SK-MEL-5 (cell line): ENCODE results near the gene SLC27A3. TPM values are rescaled to one million over a fixed set of nuclear protein-coding genes. Genes with fewer than 3 reads are reported as not detected.
"Not testable (repeated sequence)": the region's sequence is repeated elsewhere in the genome, so short reads cannot be mapped to it uniquely, and the experiment has no call there.

Experiments
- DNase-seq: peaks from one replicate; pipeline ENCODE4 v3.0.0-alpha.2; 2016; ENCODE audit warnings: low read depth, low spot score
- in situ Hi-C: cut with HindIII; loops from 2 replicates; pipeline ENCODE4 v1.10.0; 2016; ENCODE audit warnings: low sequenced_read_pairs, high pct_unique_total_duplicates, low pct_unique_long_range_greater_than_20kb
- total RNA-seq: library from RNA; depleted of rRNA; stranded (reverse); fragments of >200 nt; shearing (Covaris generic); gene quantifications from 2 replicates; pipeline ENCODE4 v1.2.3, GENCODE V29; 2014

SLC27A3 gene
- total RNA-seq, 1 experiment from 2014 or later: 174 TPM

GRCh38 chr1:153752072-153752471 lies 23.1 kb upstream of the SLC27A3 start:
- in situ Hi-C loops: no loop called here
- DNase-seq: no peak

GRCh38 chr1:153752571-153753195 lies 22.5 kb upstream of the SLC27A3 start:
- in situ Hi-C loops: no loop called here
- no peak for DNase-seq

- in situ Hi-C loops: no loop called here
Measured at GRCh38 chr1:153754266-153754665, 20.9 kb upstream of the SLC27A3 start.

GRCh38 chr1:153760440-153760839 lies 14.8 kb upstream of the SLC27A3 start:
- in situ Hi-C loops: no loop called here
- no peak for DNase-seq

More at GRCh38 chr1:153754266-153754665, 20.9 kb upstream of the SLC27A3 start:
- DNase-seq: no peak

GRCh38 chr1:153763365-153764225 lies 11.6 kb upstream of the SLC27A3 start:
- in situ Hi-C loops: no loop called here
- peak; percentile 97 for DNase-seq

GRCh38 chr1:153764310-153764709 lies 10.9 kb upstream of the SLC27A3 start:
- DNase-seq: no peak
- in situ Hi-C loops: no loop called here

GRCh38 chr1:153766663-153767062 lies 8.5 kb upstream of the SLC27A3 start:
- DNase-seq, in situ Hi-C loops: not testable (repeated sequence)

- in situ Hi-C loops: no loop called here
- no peak for DNase-seq
Measured at GRCh38 chr1:153767519-153767918, 7.7 kb upstream of the SLC27A3 start.

GRCh38 chr1:153768316-153769181 lies 6.7 kb upstream of the SLC27A3 start:
- in situ Hi-C loops: no loop called here
- no peak for DNase-seq

- in situ Hi-C loops: no loop called here
- no peak for DNase-seq
Measured at GRCh38 chr1:153769221-153769620, 6.0 kb upstream of the SLC27A3 start.

- DNase-seq: no peak
- in situ Hi-C loops: no loop called here
Measured at GRCh38 chr1:153770797-153771196, 4.4 kb upstream of the SLC27A3 start.

- in situ Hi-C loops: no loop called here
Measured at GRCh38 chr1:153771261-153771660, 3.9 kb upstream of the SLC27A3 start.

GRCh38 chr1:153771841-153772593 lies 3.2 kb upstream of the SLC27A3 start:
- peak; percentile 60 for DNase-seq
- in situ Hi-C loops: no loop called here

More at GRCh38 chr1:153771261-153771660, 3.9 kb upstream of the SLC27A3 start:
- DNase-seq: no peak

- peak; percentile 99 for DNase-seq
- in situ Hi-C loops: no loop called here
Measured at GRCh38 chr1:153773096-153773921, 1.9 kb upstream of the SLC27A3 start.

GRCh38 chr1:153774026-153774595 lies 1.1 kb upstream of the SLC27A3 start:
- no peak for DNase-seq
- in situ Hi-C loops: no loop called here
